Keratinocyte (primary cell): ENCODE data around the gene FAM13A. TPM values are rescaled to one million over a fixed set of nuclear protein-coding genes. Genes with fewer than 3 reads are reported as not detected.
"Not testable (repeated sequence)": the region's sequence is repeated elsewhere in the genome, so short reads cannot be mapped to it uniquely, and the experiment has no call there.

Source experiments
- DNase-seq: peaks from one replicate; pipeline ENCODE4 v3.0.0-alpha.2; 2011; ENCODE audit warnings: low read depth, missing footprints, low spot score
- FAIRE-seq: peaks from 2 replicates; lab custom pipeline; 2011; peaks lifted over from hg19 to GRCh38; lab: Jason Lieb, UNC
- H2AFZ ChIP-seq: 2 replicates; pipeline ENCODE4 v1.6.0; 2012; ENCODE audit warnings: low read length, control low read depth, inconsistent platforms; ENCODE audit not compliant: control insufficient read depth
- H3K27ac ChIP-seq: 2 replicates; pipeline ENCODE4 v1.5.1; 2011; ENCODE audit warnings: low read length; ENCODE audit not compliant: control insufficient read depth, insufficient read depth
- H3K27me3 ChIP-seq: 3 replicates; pipeline ENCODE4 v1.6.0; 2011; ENCODE audit warnings: low read length; ENCODE audit not compliant: control insufficient read depth, insufficient read depth; ENCODE audit errors: extremely low read depth
- H3K36me3 ChIP-seq, 2 experiments: 2 replicates in 1 of 2; 3 replicates in 1 of 2; pipeline ENCODE4 v1.5.1; 2011; ENCODE audit warnings: low read length in 2 of 2, mild to moderate bottlenecking in 1 of 2; ENCODE audit not compliant: control insufficient read depth in 2 of 2, insufficient read depth in 2 of 2; ENCODE audit errors: extremely low read depth in 1 of 2
- H3K4me1 ChIP-seq: 3 replicates; pipeline ENCODE4 v1.5.1; 2011; ENCODE audit warnings: low read length; ENCODE audit not compliant: control insufficient read depth, insufficient read depth; ENCODE audit errors: extremely low read depth
- H3K4me2 ChIP-seq: 3 replicates; pipeline ENCODE4 v1.6.0; 2011; ENCODE audit warnings: low read depth, low read length; ENCODE audit not compliant: control insufficient read depth, insufficient read depth; ENCODE audit errors: extremely low read depth
- H3K4me3 ChIP-seq, 3 experiments: fragments of 200-600 bp in 1 of 3; sonication (generic) in 1 of 3; 2 replicates in 2 of 3; 3 replicates in 1 of 3; pipeline ENCODE4 v1.5.1; 2011 to 2016; ENCODE audit warnings: low read length in 3 of 3, mild to moderate bottlenecking in 3 of 3, control low read depth in 2 of 3, inconsistent platforms in 1 of 3, low read depth in 1 of 3, mixed read lengths in 1 of 3, mixed run types in 1 of 3, moderate library complexity in 1 of 3; ENCODE audit not compliant: control insufficient read depth in 2 of 3, insufficient read depth in 2 of 3; ENCODE audit errors: extremely low read depth in 1 of 3
- H3K79me2 ChIP-seq: 2 replicates; pipeline ENCODE4 v1.6.0; 2012; ENCODE audit warnings: low read length; ENCODE audit not compliant: control insufficient read depth, insufficient read depth
- H3K9ac ChIP-seq: 3 replicates; pipeline ENCODE4 v1.6.0; 2011; ENCODE audit warnings: low read length; ENCODE audit not compliant: control insufficient read depth, insufficient read depth; ENCODE audit errors: extremely low read depth
- H3K9me1 ChIP-seq: 3 replicates; pipeline ENCODE4 v1.6.0; 2011; ENCODE audit warnings: low read length; ENCODE audit not compliant: control insufficient read depth, insufficient read depth; ENCODE audit errors: extremely low read depth
- H3K9me3 ChIP-seq: 2 replicates; pipeline ENCODE4 v1.5.1; 2012; ENCODE audit warnings: low read depth, low read length; ENCODE audit not compliant: control insufficient read depth
- H4K20me1 ChIP-seq: 3 replicates; pipeline ENCODE4 v1.6.0; 2011; ENCODE audit warnings: low read length; ENCODE audit not compliant: control insufficient read depth, insufficient read depth; ENCODE audit errors: extremely low read depth
- CTCF ChIP-seq, 3 experiments: IDR thresholded peaks in 1 of 3; conservative IDR thresholded peaks in 1 of 3; optimal IDR thresholded peaks in 1 of 3; 2 replicates in 2 of 3; 3 replicates in 1 of 3; pipeline versions ENCODE3 to v1.5.1; 2011; ENCODE audit warnings: low read length in 3 of 3, mild to moderate bottlenecking in 3 of 3, moderate library complexity in 2 of 3, control low read depth in 1 of 3, inconsistent platforms in 1 of 3; ENCODE audit not compliant: insufficient read depth in 2 of 3; ENCODE audit errors: extremely low read depth in 1 of 3
- EZH2 ChIP-seq: IDR thresholded peaks from one replicate; pipeline ENCODE4 v1.6.1; 2012; ENCODE audit warnings: inconsistent platforms, mild to moderate bottlenecking, low read length, moderate library complexity
- dilution Hi-C: fragments of 300-500 bp; cut with MboI; formaldehyde crosslinking; loops from one replicate; pipeline ENCODE4 v1.7.0; 2020; ENCODE audit warnings: low sequenced_read_pairs; ENCODE audit not compliant: extremely low pct_ligation_motif_present
- polyA plus RNA-seq, 5 experiments: library from polyadenylated mRNA; depleted of rRNA in 3 of 5; stranded (reverse) in 3 of 5; stranded (forward) in 1 of 5; unstranded in 1 of 5; fragments of >200 nt; gene quantifications; 1 replicate in 1 of 5; 2 replicates in 3 of 5; 3 replicates in 1 of 5; pipeline versions ENCODE4 v1.2.1 to v1.2.3, GENCODE V29; 2011 to 2012; ENCODE audit warnings: missing spikeins in 2 of 5, low read depth in 1 of 5, low replicate concordance in 1 of 5

Gene FAM13A
- polyA plus RNA-seq, 1 donor (not counting 4 experiments of a cell fraction or from before 2014, with no cell fraction given), result 6.0 TPM

GRCh38 chr4:88919056-88919455 is 137.9 kb downstream of the FAM13A start:
- no peaks in the 10 kb centered on the region for H3K9me3 ChIP-seq
- no peak overlapping the region for H3K4me3 ChIP-seq
- H3K79me2 ChIP-seq, result no peaks in the 10 kb centered on the region
- H3K9me1 ChIP-seq, result no peaks in the 10 kb centered on the region
- dilution Hi-C loops, result no loop called here
- no peak for TF ChIP-seq EZH2
- no peak for TF ChIP-seq CTCF (optimal IDR thresholded peaks at IDR 0.05 in 1 of 3, IDR thresholded peaks at IDR 0.05 in 1 of 3, conservative IDR thresholded peaks at IDR 0.05 in 1 of 3; ENCODE audit: extremely low read depth in 1 of 3, insufficient read depth in 2 of 3, low read length in 3 of 3)
- H3K36me3 ChIP-seq, result no peaks in the 10 kb centered on the region
- H3K27me3 ChIP-seq, result no peaks in the 10 kb centered on the region
- H4K20me1 ChIP-seq, result no peaks in the 10 kb centered on the region
- no peak overlapping the region for H3K27ac ChIP-seq
- no peaks in the 10 kb centered on the region for H3K4me1 ChIP-seq
- no peak overlapping the region for H3K4me2 ChIP-seq
- DNase-seq, result peak; percentile 4
- no peak overlapping the region for H3K9ac ChIP-seq
- no peak overlapping the region for H2AFZ ChIP-seq
- FAIRE-seq, result peak; percentile 60

GRCh38 chr4:88913181-88913580 is 143.8 kb downstream of the FAM13A start:
- H3K36me3 ChIP-seq, H3K4me2 ChIP-seq, dilution Hi-C loops, DNase-seq, FAIRE-seq, H3K4me3 ChIP-seq, H3K4me1 ChIP-seq, H3K27ac ChIP-seq, H3K9me3 ChIP-seq, H3K9me1 ChIP-seq, H4K20me1 ChIP-seq, H3K27me3 ChIP-seq, H3K79me2 ChIP-seq, H3K9ac ChIP-seq, H2AFZ ChIP-seq: not testable (repeated sequence)
